ENCODE data around the gene CREB3L4. TPM values are rescaled to one million over a fixed set of nuclear protein-coding genes. Genes with fewer than 3 reads are reported as not detected.

CREB3L4 gene
- polyA plus RNA-seq, 2 donors, result 9.4 to 10.0 TPM

- Histone ChIP-seq H3K27ac (ENCODE audit: low read depth in 2 of 2, low read length in 1 of 2) (no peak overlapping the region), H3K27me3 (ENCODE audit: control insufficient read depth in 1 of 2, insufficient read depth in 2 of 2, low read length in 2 of 2) (no peaks in the 10 kb centered on the region)
Measured at GRCh38 chr1:153928245-153928644, 39.5 kb upstream of the CREB3L4 start.

DNA sequence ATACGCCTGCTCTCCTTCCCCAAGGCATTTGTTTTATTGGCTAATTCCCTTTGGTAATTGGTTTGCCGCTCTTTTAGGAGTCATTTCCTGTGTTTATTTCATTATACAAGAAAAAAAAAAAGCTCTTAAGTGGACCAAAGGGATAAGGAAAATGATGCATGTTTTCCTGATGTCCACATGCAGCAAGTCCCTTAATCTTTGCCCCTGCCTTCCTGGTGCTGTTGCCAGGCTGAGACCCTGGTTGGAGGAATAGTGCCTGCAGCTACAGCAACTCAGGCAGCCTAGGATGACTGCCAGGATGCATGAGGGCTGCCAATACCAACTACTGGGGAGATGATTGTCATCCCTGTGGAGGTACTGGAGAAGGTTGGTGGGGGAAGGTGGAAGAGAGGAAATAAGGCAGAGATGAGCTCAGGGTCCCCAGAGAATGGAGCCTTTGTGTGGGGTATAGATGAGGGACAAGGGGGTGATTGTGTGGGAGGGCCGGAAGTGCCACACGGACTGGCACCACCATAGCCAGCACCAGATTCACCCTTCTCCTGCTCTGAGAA is 38.8 kb upstream of the CREB3L4 start:
- H3K27ac ChIP-seq (ENCODE audit: low read depth in 2 of 2, low read length in 1 of 2), result no peak overlapping the region
- 55 to 58% methylated on average over 4 of the region's 4 CpGs for WGBS, 2 donors

More at GRCh38 chr1:153928245-153928644, 39.5 kb upstream of the CREB3L4 start:
- no peaks in the 10 kb centered on the region for H3K4me1 ChIP-seq (ENCODE audit: control insufficient read depth in 2 of 2, insufficient read depth in 2 of 2, low read length in 1 of 2)
- 68 to 77% methylated on average over 1 of the region's 1 CpG for WGBS, 2 donors
- H3K36me3 ChIP-seq (ENCODE audit: control insufficient read depth in 2 of 2, insufficient read depth in 2 of 2, low read length in 1 of 2), result peaks cover 7 to 19% of the 10 kb centered on the region in 2 donors
- no peaks in the 10 kb centered on the region for H3K9me3 ChIP-seq (ENCODE audit: control insufficient read depth in 2 of 2, insufficient read depth in 1 of 2, low read depth in 1 of 2, low read length in 1 of 2)
- H3K4me3 ChIP-seq (ENCODE audit: low read depth in 1 of 2, low read length in 2 of 2), result no peak overlapping the region

GRCh38 chr1:153929426-153929825 is 38.3 kb upstream of the CREB3L4 start:
- no peaks in the 10 kb centered on the region for H3K4me1 ChIP-seq (ENCODE audit: control insufficient read depth in 2 of 2, insufficient read depth in 2 of 2, low read length in 1 of 2)
- H3K36me3 ChIP-seq (ENCODE audit: control insufficient read depth in 2 of 2, insufficient read depth in 2 of 2, low read length in 1 of 2), result peaks cover 7 to 27% of the 10 kb centered on the region in 2 donors
- H3K9me3 ChIP-seq (ENCODE audit: control insufficient read depth in 2 of 2, insufficient read depth in 1 of 2, low read depth in 1 of 2, low read length in 1 of 2), result no peaks in the 10 kb centered on the region
- 90 to 95% methylated on average over 5 of the region's 5 CpGs for WGBS, 2 donors
- H3K4me3 ChIP-seq (ENCODE audit: low read depth in 1 of 2, low read length in 2 of 2), result no peak overlapping the region
- H3K27me3 ChIP-seq (ENCODE audit: control insufficient read depth in 1 of 2, insufficient read depth in 2 of 2, low read length in 2 of 2), result no peaks in the 10 kb centered on the region
- H3K27ac ChIP-seq (ENCODE audit: low read depth in 2 of 2, low read length in 1 of 2), result no peak overlapping the region

More for the DNA sequence above, 38.8 kb upstream of the CREB3L4 start:
- no peak overlapping the region for H3K4me3 ChIP-seq (ENCODE audit: low read depth in 1 of 2, low read length in 2 of 2)
- no peaks in the 10 kb centered on the region for H3K4me1 ChIP-seq (ENCODE audit: control insufficient read depth in 2 of 2, insufficient read depth in 2 of 2, low read length in 1 of 2)
- no peaks in the 10 kb centered on the region for H3K9me3 ChIP-seq (ENCODE audit: control insufficient read depth in 2 of 2, insufficient read depth in 1 of 2, low read depth in 1 of 2, low read length in 1 of 2)
- H3K27me3 ChIP-seq (ENCODE audit: control insufficient read depth in 1 of 2, insufficient read depth in 2 of 2, low read length in 2 of 2), result no peaks in the 10 kb centered on the region
- peaks cover 7 to 25% of the 10 kb centered on the region in 2 donors for H3K36me3 ChIP-seq (ENCODE audit: control insufficient read depth in 2 of 2, insufficient read depth in 2 of 2, low read length in 1 of 2)

DNA sequence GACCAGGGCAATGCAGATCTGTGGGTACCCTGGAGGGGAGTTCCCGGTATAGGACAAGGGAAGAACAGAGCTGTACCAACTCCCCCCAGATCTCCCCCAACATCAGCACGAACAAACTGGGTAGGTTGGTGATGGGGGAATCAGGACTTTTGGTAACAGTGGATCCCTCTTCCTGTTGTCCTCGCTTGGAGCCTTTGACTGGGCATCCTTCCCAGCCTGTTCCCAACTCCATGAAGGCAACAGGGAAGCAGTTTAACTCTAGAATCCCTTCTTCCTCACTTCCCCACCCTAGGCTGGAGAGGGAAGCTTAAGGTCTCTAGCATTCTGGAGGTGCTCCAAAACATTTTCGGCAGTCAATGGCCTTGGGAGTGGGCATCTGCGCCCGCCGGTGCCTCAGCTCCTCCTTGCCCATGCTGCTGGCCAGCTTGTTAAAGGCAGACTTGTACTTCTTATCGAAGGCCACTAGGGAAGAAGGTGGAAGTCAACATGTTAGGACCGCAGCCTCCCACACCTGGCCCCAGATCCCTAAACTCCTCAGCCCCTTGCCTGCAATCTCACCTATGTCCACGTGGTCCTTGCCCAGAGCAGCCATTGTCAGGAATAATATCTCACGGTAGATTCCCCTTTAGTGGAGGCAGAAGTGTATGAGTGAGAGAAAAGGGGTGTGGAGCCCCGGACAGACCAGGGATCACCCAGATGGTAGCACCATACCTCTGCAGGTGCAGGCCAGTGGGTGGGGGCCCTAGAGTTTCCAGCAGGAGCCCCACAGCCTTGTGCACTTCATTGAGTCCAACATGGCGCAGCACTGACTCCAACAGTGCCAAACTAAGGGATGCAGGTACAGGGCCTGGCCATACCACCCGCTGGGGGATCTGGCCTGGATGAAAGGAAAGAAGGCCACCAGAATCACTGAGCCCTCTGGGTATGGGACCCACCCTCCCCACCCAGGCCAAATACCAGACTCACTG is 37.4 kb upstream of the CREB3L4 start:
- Histone ChIP-seq H3K4me1 (ENCODE audit: control insufficient read depth in 2 of 2, insufficient read depth in 2 of 2, low read length in 1 of 2) (no peaks in the 10 kb centered on the region), H3K27me3 (ENCODE audit: control insufficient read depth in 1 of 2, insufficient read depth in 2 of 2, low read length in 2 of 2) (no peaks in the 10 kb centered on the region), H3K9me3 (ENCODE audit: control insufficient read depth in 2 of 2, insufficient read depth in 1 of 2, low read depth in 1 of 2, low read length in 1 of 2) (no peaks in the 10 kb centered on the region), H3K4me3 (ENCODE audit: low read depth in 1 of 2, low read length in 2 of 2) (no peak overlapping the region), H3K36me3 (ENCODE audit: control insufficient read depth in 2 of 2, insufficient read depth in 2 of 2, low read length in 1 of 2) (peaks cover 14 to 32% of the 10 kb centered on the region in 2 donors), H3K27ac (ENCODE audit: low read depth in 2 of 2, low read length in 1 of 2) (no peak overlapping the region)
- 84 to 85% methylated on average over 14 of the region's 14 CpGs for WGBS, 2 donors

GRCh38 chr1:153932156-153933131 is 35.3 kb upstream of the CREB3L4 start:
- Histone ChIP-seq H3K9me3 (ENCODE audit: control insufficient read depth in 2 of 2, insufficient read depth in 1 of 2, low read depth in 1 of 2, low read length in 1 of 2) (no peaks in the 10 kb centered on the region), H3K4me1 (ENCODE audit: control insufficient read depth in 2 of 2, insufficient read depth in 2 of 2, low read length in 1 of 2) (no peaks in the 10 kb centered on the region), H3K27ac (ENCODE audit: low read depth in 2 of 2, low read length in 1 of 2) (no peak overlapping the region), H3K36me3 (ENCODE audit: control insufficient read depth in 2 of 2, insufficient read depth in 2 of 2, low read length in 1 of 2) (peaks cover 23 to 48% of the 10 kb centered on the region in 2 donors), H3K27me3 (ENCODE audit: control insufficient read depth in 1 of 2, insufficient read depth in 2 of 2, low read length in 2 of 2) (no peaks in the 10 kb centered on the region), H3K4me3 (ENCODE audit: low read depth in 1 of 2, low read length in 2 of 2) (no peak overlapping the region)
- 93 to 96% methylated on average over 18 of the region's 18 CpGs for WGBS, 2 donors

GRCh38 chr1:153933430-153933829 is 34.3 kb upstream of the CREB3L4 start:
- 93% methylated on average over 14 of the region's 14 CpGs for WGBS, 2 donors
- no peaks in the 10 kb centered on the region for H3K4me1 ChIP-seq (ENCODE audit: control insufficient read depth in 2 of 2, insufficient read depth in 2 of 2, low read length in 1 of 2)
- H3K27me3 ChIP-seq (ENCODE audit: control insufficient read depth in 1 of 2, insufficient read depth in 2 of 2, low read length in 2 of 2), result no peaks in the 10 kb centered on the region
- H3K36me3 ChIP-seq (ENCODE audit: control insufficient read depth in 2 of 2, insufficient read depth in 2 of 2, low read length in 1 of 2), result peaks cover 28 to 53% of the 10 kb centered on the region in 2 donors
- no peaks in the 10 kb centered on the region for H3K9me3 ChIP-seq (ENCODE audit: control insufficient read depth in 2 of 2, insufficient read depth in 1 of 2, low read depth in 1 of 2, low read length in 1 of 2)
- no peak overlapping the region for H3K4me3 ChIP-seq (ENCODE audit: low read depth in 1 of 2, low read length in 2 of 2)
- no peak overlapping the region for H3K27ac ChIP-seq (ENCODE audit: low read depth in 2 of 2, low read length in 1 of 2)

GRCh38 chr1:153933955-153934354 is 33.7 kb upstream of the CREB3L4 start:
- H3K27ac ChIP-seq (ENCODE audit: low read depth in 2 of 2, low read length in 1 of 2), result no peak overlapping the region
- no peaks in the 10 kb centered on the region for H3K27me3 ChIP-seq (ENCODE audit: control insufficient read depth in 1 of 2, insufficient read depth in 2 of 2, low read length in 2 of 2)
- 95 to 97% methylated on average over 11 of the region's 11 CpGs for WGBS, 2 donors
- no peaks in the 10 kb centered on the region for H3K9me3 ChIP-seq (ENCODE audit: control insufficient read depth in 2 of 2, insufficient read depth in 1 of 2, low read depth in 1 of 2, low read length in 1 of 2)
- H3K36me3 ChIP-seq (ENCODE audit: control insufficient read depth in 2 of 2, insufficient read depth in 2 of 2, low read length in 1 of 2), result peaks cover 28 to 57% of the 10 kb centered on the region in 2 donors
- H3K4me1 ChIP-seq (ENCODE audit: control insufficient read depth in 2 of 2, insufficient read depth in 2 of 2, low read length in 1 of 2), result no peaks in the 10 kb centered on the region
- no peak overlapping the region for H3K4me3 ChIP-seq (ENCODE audit: low read depth in 1 of 2, low read length in 2 of 2)

DNA sequence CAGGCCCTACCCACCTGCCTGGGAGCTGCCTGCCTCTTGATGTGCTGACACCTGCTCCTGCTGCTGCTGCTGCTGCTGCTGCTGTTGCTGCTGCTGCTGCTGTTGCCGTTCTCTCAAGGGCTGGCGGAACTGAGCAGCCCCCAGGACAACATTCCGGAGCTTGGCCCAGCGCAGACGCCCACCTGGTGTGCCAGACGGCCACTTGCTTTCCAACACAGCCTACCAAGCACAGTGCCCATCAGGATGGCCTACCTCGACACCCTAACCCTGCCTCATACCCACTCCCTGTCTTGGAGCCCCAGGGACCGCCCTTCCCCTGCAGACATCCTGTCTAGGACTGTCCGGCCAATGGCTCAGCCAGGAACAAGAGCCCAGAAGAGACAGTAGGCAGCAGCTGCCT is 33.0 kb upstream of the CREB3L4 start:
- no peak overlapping the region for H3K27ac ChIP-seq (ENCODE audit: low read depth in 2 of 2, low read length in 1 of 2)
- H3K36me3 ChIP-seq (ENCODE audit: control insufficient read depth in 2 of 2, insufficient read depth in 2 of 2, low read length in 1 of 2), result peaks cover 25 to 62% of the 10 kb centered on the region in 2 donors
- no peaks in the 10 kb centered on the region for H3K9me3 ChIP-seq (ENCODE audit: control insufficient read depth in 2 of 2, insufficient read depth in 1 of 2, low read depth in 1 of 2, low read length in 1 of 2)
- no peaks in the 10 kb centered on the region for H3K27me3 ChIP-seq (ENCODE audit: control insufficient read depth in 1 of 2, insufficient read depth in 2 of 2, low read length in 2 of 2)
- no peaks in the 10 kb centered on the region for H3K4me1 ChIP-seq (ENCODE audit: control insufficient read depth in 2 of 2, insufficient read depth in 2 of 2, low read length in 1 of 2)
- no peak overlapping the region for H3K4me3 ChIP-seq (ENCODE audit: low read depth in 1 of 2, low read length in 2 of 2)
- WGBS, 2 donors, result 96 to 97% methylated on average over 9 of the region's 9 CpGs

All from esophagus (tissue), 2 donors.